IPS-11a (cell line): Measurements from ENCODE around the gene C6orf120.

Source experiments
- H3K4me3 ChIP-seq: one replicate; pipeline ENCODE4 v1.5.1; 2013; ENCODE audit warnings: low read depth, low read length, control low read depth

The C6orf120 gene

GRCh38 chr6:169701954-169702839 is at the start of gene C6orf120, which contains the start of gene WDR27:
Gene C6orf120, plus strand, starts transcription at chr6:169702126. Its CDS starts 334 bp downstream, at chr6:169702460.
Gene WDR27, minus strand, starts transcription at chr6:169702029. Its CDS starts 13,024 bp downstream, at chr6:169689005.
- peak within 1 kb of the TSS; percentile 97 for H3K4me3 ChIP-seq

GRCh38 chr6:169652896-169653295 is 49.0 kb upstream of the C6orf120 start:
- H3K4me3 ChIP-seq: no peak overlapping the region

GRCh38 chr6:169653691-169654090 is 48.2 kb upstream of the C6orf120 start:
- no peak overlapping the region for H3K4me3 ChIP-seq

- peak overlapping the region; percentile 14 for H3K4me3 ChIP-seq
Measured at GRCh38 chr6:169654598-169655391, 47.1 kb upstream of the C6orf120 start.

- no peak overlapping the region for H3K4me3 ChIP-seq
Measured at GRCh38 chr6:169656546-169657283, 45.2 kb upstream of the C6orf120 start.

GRCh38 chr6:169657284-169657610 is 44.7 kb upstream of the C6orf120 start:
- no peak overlapping the region for H3K4me3 ChIP-seq

- H3K4me3 ChIP-seq: no peak overlapping the region
Measured at GRCh38 chr6:169659820-169660610, 41.9 kb upstream of the C6orf120 start.

GRCh38 chr6:169660751-169661390 is 41.1 kb upstream of the C6orf120 start:
- H3K4me3 ChIP-seq: no peak overlapping the region

- no peak overlapping the region for H3K4me3 ChIP-seq
Measured at GRCh38 chr6:169661391-169661756, 40.6 kb upstream of the C6orf120 start.

GRCh38 chr6:169663468-169663867 is 38.5 kb upstream of the C6orf120 start:
- no peak overlapping the region for H3K4me3 ChIP-seq

- H3K4me3 ChIP-seq: no peak overlapping the region
Measured at GRCh38 chr6:169664227-169664626, 37.7 kb upstream of the C6orf120 start.

GRCh38 chr6:169665289-169665688 is 36.6 kb upstream of the C6orf120 start:
- H3K4me3 ChIP-seq: no peak overlapping the region

- no peak overlapping the region for H3K4me3 ChIP-seq
Measured at GRCh38 chr6:169666441-169666840, 35.5 kb upstream of the C6orf120 start.

GRCh38 chr6:169667716-169668115 is 34.2 kb upstream of the C6orf120 start:
- no peak overlapping the region for H3K4me3 ChIP-seq

GRCh38 chr6:169668203-169668847 is 33.6 kb upstream of the C6orf120 start:
- H3K4me3 ChIP-seq: no peak overlapping the region

GRCh38 chr6:169669147-169669546 is 32.8 kb upstream of the C6orf120 start:
- H3K4me3 ChIP-seq: no peak overlapping the region

GRCh38 chr6:169669889-169670288 is 32.0 kb upstream of the C6orf120 start:
- H3K4me3 ChIP-seq: no peak overlapping the region

- H3K4me3 ChIP-seq: no peak overlapping the region
Measured at GRCh38 chr6:169671563-169671962, 30.4 kb upstream of the C6orf120 start.

GRCh38 chr6:169675011-169675410 is 26.9 kb upstream of the C6orf120 start:
- no peak overlapping the region for H3K4me3 ChIP-seq
